Nephron (organoid): ENCODE results near the gene PLAAT4.

Experiments used
- H3K27ac Mint-ChIP-seq, 3 experiments: 2 replicates each; pipeline ENCODE4 v1.8.0; 2020; ENCODE audit warnings: mixed read lengths in 3 of 3, mild to moderate bottlenecking in 2 of 3, moderate library complexity in 1 of 3
- H3K27me3 Mint-ChIP-seq: 2 replicates; pipeline ENCODE4 v1.8.0; 2021; ENCODE audit warnings: low read depth, mild to moderate bottlenecking, moderate library complexity, mixed read lengths
- H3K36me3 Mint-ChIP-seq: 2 replicates; pipeline ENCODE4 v1.8.0; 2020; ENCODE audit warnings: low read depth, mixed read lengths
- H3K4me1 Mint-ChIP-seq: 2 replicates; pipeline ENCODE4 v1.8.0; 2020; ENCODE audit warnings: mixed read lengths
- H3K4me3 Mint-ChIP-seq, 3 experiments: 2 replicates each; pipeline ENCODE4 v1.8.0; 2020; ENCODE audit warnings: mild to moderate bottlenecking in 3 of 3, mixed read lengths in 3 of 3, moderate library complexity in 2 of 3
- H3K9me3 Mint-ChIP-seq: 2 replicates; pipeline ENCODE4 v1.8.0; 2020; ENCODE audit warnings: mixed read lengths
- CTCF ChIP-seq, 3 experiments: fragments of 200-600 bp; sonication (generic); IDR thresholded peaks; one replicate each; pipeline ENCODE4 v1.5.0; 2021; ENCODE audit warnings: antibody characterized with exemption in 3 of 3; ENCODE audit not compliant: unreplicated experiment in 3 of 3

PLAAT4 gene

DNA sequence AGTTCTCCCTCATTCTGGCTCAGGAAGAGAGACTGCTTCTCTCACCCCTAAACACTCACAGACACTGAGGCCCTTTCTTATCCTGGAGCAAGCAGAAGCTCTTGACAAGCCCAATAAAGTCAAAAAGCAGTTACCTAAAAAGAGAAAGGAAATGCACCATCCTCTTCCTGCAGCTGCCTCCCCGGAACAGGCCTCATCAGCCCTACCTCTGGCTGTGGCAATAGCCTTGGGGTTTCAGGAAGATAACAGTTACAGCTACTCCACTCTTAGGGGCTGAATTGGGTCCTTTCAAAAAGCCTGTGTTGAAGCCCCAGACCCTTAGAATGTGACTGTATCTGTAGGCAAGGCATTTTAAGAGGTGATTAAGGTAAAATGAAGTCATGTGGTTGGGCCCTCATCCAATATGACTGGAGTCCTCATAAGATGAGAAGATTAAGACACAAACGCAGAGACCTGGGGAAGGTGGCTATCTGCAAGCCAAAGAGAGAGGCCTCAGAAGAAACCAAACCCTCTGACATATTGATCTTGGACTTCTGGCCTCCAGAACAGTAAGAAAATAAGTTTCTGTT is 34.3 kb upstream of the PLAAT4 start:
- H3K36me3 Mint-ChIP-seq = no peaks in the 10 kb centered on the region
- H3K4me3 Mint-ChIP-seq = no peak overlapping the region
- no peak overlapping the region for H3K27ac Mint-ChIP-seq
- H3K9me3 Mint-ChIP-seq = peaks cover 17% of the 10 kb centered on the region
- no peaks in the 10 kb centered on the region for H3K4me1 Mint-ChIP-seq
- peaks cover 11% of the 10 kb centered on the region for H3K27me3 Mint-ChIP-seq
- no peak for TF ChIP-seq CTCF (IDR thresholded peaks at IDR 0.05; ENCODE audit: unreplicated experiment in 3 of 3)

DNA sequence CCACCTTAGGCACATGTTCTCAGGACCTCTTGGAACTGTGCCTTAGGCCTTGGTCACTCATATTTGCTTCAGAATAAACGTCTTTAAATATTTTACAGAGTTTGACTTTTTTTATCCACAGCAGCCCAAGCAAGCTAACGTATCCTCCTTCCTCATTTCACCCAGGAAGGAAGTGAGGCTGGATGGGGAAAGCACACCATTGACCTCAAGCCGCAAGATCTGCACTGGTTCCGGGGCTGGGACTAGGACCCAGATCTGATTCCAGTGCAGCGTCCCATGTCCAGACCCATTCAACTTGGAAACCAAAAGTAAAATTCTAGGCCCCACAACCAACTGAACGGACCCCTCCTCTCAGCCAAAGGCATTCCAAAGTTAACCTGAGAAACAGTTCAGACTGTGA is 33.1 kb upstream of the PLAAT4 start:
- Mint-ChIP-seq H3K27me3 (peaks cover 11% of the 10 kb centered on the region), H3K36me3 (no peaks in the 10 kb centered on the region), H3K9me3 (peaks cover 13% of the 10 kb centered on the region), H3K4me3 (no peak overlapping the region), H3K4me1 (no peaks in the 10 kb centered on the region), H3K27ac (no peak overlapping the region)
- TF ChIP-seq CTCF (IDR thresholded peaks at IDR 0.05; ENCODE audit: unreplicated experiment in 3 of 3) = no peak

DNA sequence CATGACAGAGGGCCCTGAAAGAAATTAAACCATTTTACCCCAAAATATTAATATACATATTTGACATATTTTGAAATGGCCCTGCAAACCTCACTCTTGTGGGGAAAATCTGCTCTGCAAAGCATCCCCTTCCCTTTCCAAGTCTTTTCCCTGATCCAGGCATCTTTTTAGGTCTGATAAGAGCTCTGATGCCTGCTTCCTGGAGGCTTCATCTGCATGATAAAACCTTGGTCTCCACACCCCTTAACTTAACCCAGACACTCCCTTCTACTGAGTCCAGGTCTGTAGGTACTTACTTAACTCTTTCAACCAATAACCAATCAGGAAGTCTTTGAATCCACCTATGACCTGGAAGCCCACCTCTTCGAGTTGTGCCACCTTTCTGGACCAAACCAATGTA is 32.6 kb upstream of the PLAAT4 start:
- no peaks in the 10 kb centered on the region for H3K36me3 Mint-ChIP-seq
- H3K27me3 Mint-ChIP-seq = peaks cover 11% of the 10 kb centered on the region
- no peak overlapping the region for H3K27ac Mint-ChIP-seq
- peaks cover 13% of the 10 kb centered on the region for H3K9me3 Mint-ChIP-seq
- H3K4me1 Mint-ChIP-seq = no peaks in the 10 kb centered on the region
- H3K4me3 Mint-ChIP-seq = no peak overlapping the region
- TF ChIP-seq CTCF (IDR thresholded peaks at IDR 0.05; ENCODE audit: unreplicated experiment in 3 of 3) = no peak

DNA sequence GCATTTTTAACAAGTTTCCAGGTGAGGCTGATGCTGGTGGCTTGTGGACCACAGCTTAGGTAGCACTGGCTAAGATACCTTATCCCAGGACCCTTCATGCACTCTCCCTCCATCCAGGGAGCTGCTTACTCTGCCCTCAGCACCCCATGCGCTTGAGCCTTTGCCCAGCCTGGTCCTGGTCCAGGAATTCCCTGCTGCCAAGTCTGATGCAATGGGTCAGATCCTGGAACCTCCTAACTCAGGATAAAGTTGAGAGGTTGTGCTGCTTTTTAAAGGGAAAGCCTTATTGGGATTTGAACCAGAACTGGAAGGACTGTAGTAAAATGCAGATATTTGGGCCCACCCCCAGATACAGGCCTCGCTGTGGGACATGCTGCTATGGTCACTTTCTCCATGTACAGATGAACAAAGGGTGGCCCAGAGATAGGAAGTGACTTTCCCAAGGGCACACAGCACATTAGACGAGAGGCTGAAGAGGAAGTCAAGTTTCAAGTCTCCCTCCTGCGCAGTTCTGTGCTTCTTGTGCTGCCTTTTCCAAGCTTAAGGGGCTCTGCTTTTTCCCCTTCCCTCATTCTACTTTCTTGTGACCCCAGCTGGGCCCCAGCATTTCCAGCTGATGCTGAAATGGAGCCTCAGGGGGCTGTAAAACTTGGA is 31.5 kb upstream of the PLAAT4 start:
- Mint-ChIP-seq H3K4me1 (no peaks in the 10 kb centered on the region), H3K27me3 (peaks cover 11% of the 10 kb centered on the region), H3K9me3 (peaks cover 8% of the 10 kb centered on the region), H3K36me3 (no peaks in the 10 kb centered on the region), H3K27ac (no peak overlapping the region), H3K4me3 (no peak overlapping the region)
- no peak for TF ChIP-seq CTCF (IDR thresholded peaks at IDR 0.05; ENCODE audit: unreplicated experiment in 3 of 3)

GRCh38 chr11:63505857-63506528 is 30.6 kb upstream of the PLAAT4 start, which contains the start of gene LGALS12:
LGALS12 (plus strand) TSS chr11:63506084; CDS start chr11:63506459, 375 bp downstream.
- H3K36me3 Mint-ChIP-seq = no peaks in the 10 kb centered on the region
- H3K4me1 Mint-ChIP-seq = peaks cover 2% of the 10 kb centered on the region
- no peak within 1 kb of the TSS for H3K4me3 Mint-ChIP-seq
- no peak for TF ChIP-seq CTCF (IDR thresholded peaks at IDR 0.05; ENCODE audit: unreplicated experiment in 3 of 3)
- H3K9me3 Mint-ChIP-seq = peaks cover 2% of the 10 kb centered on the region
- H3K27ac Mint-ChIP-seq = no peak within 1 kb of the TSS
- H3K27me3 Mint-ChIP-seq = peaks cover 12% of the 10 kb centered on the region
